H54 (cell line): Measurements from ENCODE around the gene CAGE1.

Experiments
- DNase-seq: peaks from one replicate; pipeline ENCODE4 v3.0.0; 2011; ENCODE audit warnings: low spot score, mixed read lengths; ENCODE audit not compliant: insufficient read length
- FAIRE-seq: peaks from 3 replicates; lab custom pipeline; 2011; peaks lifted over from hg19 to GRCh38; lab: Jason Lieb, UNC
- POLR2A ChIP-seq: IDR thresholded peaks from 2 replicates; pipeline ENCODE4 v1.6.1; 2011; ENCODE audit warnings: low read depth, mild to moderate bottlenecking, low read length

CAGE1 gene

DNA sequence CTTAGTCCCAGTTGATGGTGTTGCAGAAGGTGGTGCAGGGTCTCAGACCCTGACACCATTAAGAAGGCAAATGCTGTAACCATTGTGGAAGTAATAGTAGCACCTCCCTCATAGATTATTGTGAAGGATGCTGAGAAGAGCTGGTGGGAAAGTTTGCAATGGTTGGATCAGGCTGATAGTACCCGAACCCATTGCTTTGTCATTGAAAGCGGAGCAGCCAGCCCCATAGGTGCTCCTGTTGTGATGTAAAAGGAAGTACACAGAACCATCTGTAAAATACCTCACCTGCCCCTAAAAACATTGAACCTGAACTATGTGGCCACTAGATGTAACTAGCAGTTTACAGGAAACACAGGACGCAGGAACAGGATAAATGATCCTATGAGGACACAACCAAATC lies 31.5 kb upstream of the CAGE1 start:
- FAIRE-seq, result no peak
- TF ChIP-seq POLR2A, result no peak

GRCh38 chr6:7419065-7419464 lies 29.5 kb upstream of the CAGE1 start:
- DNase-seq (no peak), FAIRE-seq (no peak)
- no peak for TF ChIP-seq POLR2A

More for the DNA sequence above, 31.5 kb upstream of the CAGE1 start:
- DNase-seq, result no peak

GRCh38 chr6:7418238-7418905 lies 28.8 kb upstream of the CAGE1 start:
- DNase-seq (no peak), FAIRE-seq (no peak)
- no peak for TF ChIP-seq POLR2A

GRCh38 chr6:7417684-7418083 lies 28.1 kb upstream of the CAGE1 start:
- FAIRE-seq (no peak), DNase-seq (no peak)
- TF ChIP-seq POLR2A, result no peak

DNA sequence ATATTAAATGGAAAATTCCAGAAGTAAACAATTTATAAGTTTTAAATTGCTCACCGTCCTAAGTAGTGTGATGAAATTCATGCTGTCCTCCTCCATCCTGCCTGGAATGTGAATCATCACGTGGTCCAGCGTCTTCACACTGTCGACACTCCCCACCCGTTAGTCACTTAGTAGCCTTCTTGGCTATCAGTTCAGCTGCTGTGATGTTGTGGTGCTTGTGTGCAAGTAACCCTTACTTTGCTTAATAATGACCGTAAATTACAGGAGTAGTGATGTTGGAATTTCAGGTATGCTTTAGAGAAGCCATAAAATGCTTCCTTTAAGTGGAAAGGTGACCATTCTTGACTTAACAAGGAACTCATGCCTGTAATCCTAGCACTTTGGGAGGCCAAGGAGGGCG lies 25.3 kb upstream of the CAGE1 start:
- FAIRE-seq (no peak), DNase-seq (no peak)
- no peak for TF ChIP-seq POLR2A

GRCh38 chr6:7413151-7413823 lies 23.7 kb upstream of the CAGE1 start:
- no peak for DNase-seq
- TF ChIP-seq POLR2A, result no peak
- no peak for FAIRE-seq

GRCh38 chr6:7411328-7411727 lies 21.8 kb upstream of the CAGE1 start:
- no peak for TF ChIP-seq POLR2A
- no peak for DNase-seq
- FAIRE-seq, result no peak

- no peak for DNase-seq
- TF ChIP-seq POLR2A, result no peak
- no peak for FAIRE-seq
These were observed 21.3 kb upstream of the CAGE1 start for GRCh38 chr6:7410851-7411250.

DNA sequence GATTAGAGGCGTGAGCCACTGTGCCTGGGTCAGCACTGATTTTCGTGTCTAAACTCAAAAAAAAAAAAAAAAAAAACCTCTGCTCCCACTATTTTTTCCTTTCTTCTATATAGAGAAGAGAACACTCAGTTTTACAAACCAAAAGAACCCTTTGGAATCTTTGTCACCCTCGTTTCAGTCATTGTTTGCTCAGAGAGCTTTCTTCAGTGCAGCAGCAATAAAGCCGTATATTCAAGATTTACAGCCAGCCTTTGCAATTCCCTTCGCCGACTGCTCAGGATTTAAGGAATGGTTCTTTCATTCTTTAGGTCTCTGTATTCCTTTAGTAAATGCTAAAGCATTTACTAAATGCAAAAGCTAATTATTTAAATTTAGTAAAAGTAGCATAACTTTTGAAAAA lies 20.2 kb upstream of the CAGE1 start:
- FAIRE-seq, result no peak
- TF ChIP-seq POLR2A, result no peak
- DNase-seq, result no peak

GRCh38 chr6:7406743-7407142 lies 17.2 kb upstream of the CAGE1 start:
- FAIRE-seq (no peak), DNase-seq (no peak)
- TF ChIP-seq POLR2A, result no peak

DNA sequence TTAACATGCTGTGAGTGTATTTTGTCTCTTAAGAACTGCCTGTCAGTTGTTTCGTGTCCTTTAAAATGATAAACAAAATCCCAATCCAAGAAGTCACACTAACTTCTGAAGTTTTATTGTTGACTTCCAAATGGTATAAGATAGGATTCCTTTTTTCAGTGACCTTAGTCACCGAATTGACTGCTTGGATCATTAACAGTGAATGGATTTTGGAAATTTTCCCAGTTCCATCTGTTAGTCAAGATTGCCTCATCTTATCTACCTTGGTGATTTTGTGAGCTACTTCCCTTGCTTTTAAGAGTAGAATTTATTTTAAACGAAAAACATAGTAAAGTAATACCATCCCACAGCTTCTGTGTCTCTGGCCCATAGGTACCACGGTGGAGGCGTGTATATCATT lies 15.0 kb upstream of the CAGE1 start:
- TF ChIP-seq POLR2A, result no peak
- no peak for DNase-seq
- FAIRE-seq, result no peak

DNA sequence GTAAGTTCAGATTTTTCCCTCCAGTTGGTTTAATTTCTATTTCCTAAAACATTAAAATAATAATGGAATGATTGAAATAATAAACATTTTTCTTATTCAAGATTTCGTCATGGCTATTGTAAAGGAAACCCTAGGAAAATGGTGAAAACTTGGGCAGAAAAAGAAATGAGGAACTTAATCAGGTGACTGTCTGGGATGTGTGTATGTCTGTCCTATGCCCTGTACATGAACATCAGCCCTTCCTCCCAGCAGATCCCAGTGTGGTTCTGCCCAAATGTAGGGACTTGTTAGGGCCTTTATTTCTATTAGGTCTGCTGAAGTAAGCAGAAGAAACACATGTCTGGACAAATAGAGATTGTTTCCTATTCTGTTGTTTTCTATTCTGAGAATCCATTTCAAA lies 13.2 kb upstream of the CAGE1 start:
- TF ChIP-seq POLR2A, result no peak
- FAIRE-seq (no peak), DNase-seq (no peak)

DNA sequence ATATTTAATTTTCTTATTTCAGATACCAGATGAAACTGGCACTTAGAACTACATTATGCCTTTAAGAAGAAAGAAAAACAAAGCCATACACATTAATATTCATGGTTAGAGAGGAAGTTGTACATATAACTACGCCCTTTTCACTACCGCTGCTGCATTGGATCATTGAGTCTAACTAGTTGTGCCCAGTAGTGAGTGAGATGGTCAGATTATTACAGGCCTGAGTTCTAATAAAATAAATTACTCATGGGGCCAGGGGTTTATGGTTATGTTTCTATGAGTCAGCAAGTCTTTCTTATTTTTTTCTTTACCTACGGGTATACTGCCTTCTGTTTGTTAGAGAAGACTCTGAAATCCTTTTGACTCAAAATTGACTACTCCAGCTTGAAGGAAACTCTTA lies 11.5 kb upstream of the CAGE1 start:
- DNase-seq, result no peak
- no peak for TF ChIP-seq POLR2A
- peak; percentile 73 for FAIRE-seq

GRCh38 chr6:7392402-7392801 lies 2.9 kb upstream of the CAGE1 start:
- DNase-seq (no peak), FAIRE-seq (no peak)
- TF ChIP-seq POLR2A, result no peak

GRCh38 chr6:7391151-7391550 lies 1.6 kb upstream of the CAGE1 start:
- no peak for FAIRE-seq

More at GRCh38 chr6:7391151-7391550, 1.6 kb upstream of the CAGE1 start:
- DNase-seq, result no peak
- no peak for TF ChIP-seq POLR2A
